ENCODE measurements around the gene AGR2.

DNA sequence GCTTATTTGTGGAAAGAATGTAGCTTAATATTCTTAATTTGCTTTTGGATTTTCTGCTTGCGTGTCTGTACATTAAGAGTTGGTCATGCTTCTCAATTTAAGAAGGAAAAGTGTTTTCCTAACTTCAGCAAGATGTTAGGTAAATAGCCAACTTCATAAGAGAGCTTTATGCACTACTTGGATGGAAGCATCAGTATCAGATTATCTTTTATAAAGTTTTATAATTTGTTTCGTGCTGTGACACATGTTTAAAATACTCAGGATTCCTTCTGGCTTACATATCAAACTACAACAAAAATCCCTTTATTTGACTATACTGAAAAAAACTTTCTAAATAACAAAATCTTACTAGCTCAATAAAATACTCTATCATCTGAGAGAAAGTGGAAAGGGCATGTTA is 34.8 kb upstream of the AGR2 start:
- TF ChIP-seq CTCF (IDR thresholded peaks at IDR 0.05 in 2 of 3, conservative IDR thresholded peaks at IDR 0.05 in 1 of 3; ENCODE audit: control insufficient read depth in 2 of 3, extremely low read depth in 1 of 3, insufficient read depth in 1 of 3, low read depth in 3 of 3, low read length in 3 of 3) (no peak), RFX5 (IDR thresholded peaks at IDR 0.05; ENCODE audit: low read depth, low read length) (no peak), RCOR1 (conservative IDR thresholded peaks at IDR 0.05; ENCODE audit: low read depth, low read length) (no peak), MYC (IDR thresholded peaks at IDR 0.05; ENCODE audit: insufficient read depth, insufficient read length, insufficient replicate concordance, low read length, severe bottlenecking) (no peak), POLR2A (IDR thresholded peaks at IDR 0.05; ENCODE audit: low read depth, low read length) (no peak), RAD51 (IDR thresholded peaks at IDR 0.05) (no peak), ETV6 (conservative IDR thresholded peaks at IDR 0.05 in 1 of 2, IDR thresholded peaks at IDR 0.05 in 1 of 2; ENCODE audit: borderline replicate concordance in 1 of 2, low read depth in 1 of 2) (no peak)
- TF ChIP-seq, protein P1, sequence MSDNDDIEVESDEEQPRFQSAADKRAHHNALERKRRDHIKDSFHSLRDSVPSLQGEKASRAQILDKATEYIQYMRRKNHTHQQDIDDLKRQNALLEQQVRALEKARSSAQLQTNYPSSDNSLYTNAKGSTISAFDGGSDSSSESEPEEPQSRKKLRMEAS (IDR thresholded peaks at IDR 0.05; ENCODE audit: low read depth, low read length), result no peak

Data from GM12878 (cell line).